SU-DHL-6 (cell line): ENCODE measurements around the gene CFAP20DC.
"Not testable (repeated sequence)": the region's sequence is repeated elsewhere in the genome, so short reads cannot be mapped to it uniquely, and the experiment has no call there.

Source experiments
- H2AFZ ChIP-seq: fragments of 200-600 bp; sonication (generic); 2 replicates; pipeline ENCODE4 v1.6.1; 2014; ENCODE audit warnings: low read depth, mild to moderate bottlenecking, moderate library complexity, mixed read lengths, antibody characterized with exemption, low read length; ENCODE audit not compliant: severe bottlenecking
- H3F3A ChIP-seq: fragments of 200-600 bp; shearing (Covaris generic); 2 replicates; pipeline ENCODE4 v1.6.0; 2016; ENCODE audit warnings: antibody characterized with exemption, mild to moderate bottlenecking; ENCODE audit not compliant: insufficient read depth
- H3K27ac ChIP-seq: fragments of 200-600 bp; sonication (generic); 2 replicates; pipeline ENCODE4 v1.5.1; 2016; ENCODE audit warnings: low read depth, mild to moderate bottlenecking, low read length, moderate library complexity, mixed read lengths
- H3K27me3 ChIP-seq: fragments of 200-600 bp; sonication (generic), shearing (Covaris generic); 2 replicates; pipeline ENCODE4 v1.6.0; 2014; ENCODE audit warnings: mild to moderate bottlenecking, low read length
- H3K36me3 ChIP-seq: fragments of 200-600 bp; sonication (generic); 2 replicates; pipeline ENCODE4 v1.6.1; 2014; ENCODE audit warnings: mild to moderate bottlenecking, low read length, mixed read lengths
- H3K4me2 ChIP-seq: fragments of 300-600, 200-600 bp; shearing (Covaris generic), sonication (generic); 2 replicates; pipeline ENCODE4 v1.6.0; 2014; ENCODE audit warnings: low read length, low read depth, mild to moderate bottlenecking; ENCODE audit not compliant: poor library complexity, severe bottlenecking
- H3K4me3 ChIP-seq: fragments of 200-600 bp; sonication (generic); 2 replicates; pipeline ENCODE4 v1.5.1; 2014; ENCODE audit warnings: antibody characterized with exemption, low read length, mild to moderate bottlenecking, mixed read lengths; ENCODE audit not compliant: insufficient read depth, poor library complexity, severe bottlenecking
- H3K79me2 ChIP-seq: fragments of 200-600 bp; sonication (generic); 2 replicates; pipeline ENCODE4 v1.6.1; 2014; ENCODE audit warnings: mild to moderate bottlenecking, low read length, moderate library complexity; ENCODE audit not compliant: insufficient read depth
- H3K9ac ChIP-seq: fragments of 200-600 bp; sonication (generic); 2 replicates; pipeline ENCODE4 v1.7.0; 2014; ENCODE audit warnings: mild to moderate bottlenecking, low read length
- H3K9me2 ChIP-seq: fragments of 200-600 bp; sonication (generic); replicated peaks from 2 replicates; pipeline ENCODE4 v1.6.1; 2014; ENCODE audit warnings: low read length; ENCODE audit not compliant: insufficient read depth
- H3K9me3 ChIP-seq: fragments of 200-600 bp; sonication (generic); 2 replicates; pipeline ENCODE4 v1.6.1; 2014; ENCODE audit warnings: low read length, mixed read lengths; ENCODE audit not compliant: insufficient read depth
- H4K20me1 ChIP-seq: fragments of 200-600 bp; sonication (generic); 2 replicates; pipeline ENCODE4 v1.6.1; 2014; ENCODE audit warnings: low read depth, mild to moderate bottlenecking, antibody characterized with exemption, low read length, moderate library complexity, mixed read lengths
- CTCF ChIP-seq: fragments of 200-600 bp; sonication (generic); IDR thresholded peaks from one replicate; pipeline ENCODE4 v1.5.1; 2017; ENCODE audit warnings: antibody characterized with exemption, mild to moderate bottlenecking, low read length, moderate library complexity; ENCODE audit not compliant: insufficient read depth, poor library complexity, severe bottlenecking
- EZH2phosphoT487 ChIP-seq: fragments of 200-600 bp; sonication (generic), shearing (Covaris generic); conservative IDR thresholded peaks from 2 replicates; pipeline ENCODE4 v1.6.1; 2018; ENCODE audit warnings: mild to moderate bottlenecking, antibody characterized with exemption, low read length, moderate library complexity, mixed read lengths

CFAP20DC gene

GRCh38 chr3:58824777-58825176, 225.0 kb downstream of the CFAP20DC start:
- no peaks in the 10 kb centered on the region for H3K36me3 ChIP-seq
- H3K27ac ChIP-seq: no peak overlapping the region
- no peaks in the 10 kb centered on the region for H3K9me2 ChIP-seq
- no peaks in the 10 kb centered on the region for H3K27me3 ChIP-seq
- no peaks in the 10 kb centered on the region for H3K9me3 ChIP-seq
- no peak overlapping the region for H3K4me3 ChIP-seq
- H3K9ac ChIP-seq: no peak overlapping the region
- no peaks in the 10 kb centered on the region for H3F3A ChIP-seq
- TF ChIP-seq CTCF: no peak
- no peaks in the 10 kb centered on the region for H3K79me2 ChIP-seq
- no peak overlapping the region for H2AFZ ChIP-seq
- no peaks in the 10 kb centered on the region for H4K20me1 ChIP-seq
- no peak overlapping the region for H3K4me2 ChIP-seq

GRCh38 chr3:58824285-58824684, 225.5 kb downstream of the CFAP20DC start:
- Histone ChIP-seq H3K9ac (no peak overlapping the region), H3K4me2 (no peak overlapping the region), H3K27ac (no peak overlapping the region), H3K9me2 (no peaks in the 10 kb centered on the region), H3F3A (no peaks in the 10 kb centered on the region), H3K36me3 (no peaks in the 10 kb centered on the region), H3K27me3 (no peaks in the 10 kb centered on the region), H3K4me3 (no peak overlapping the region), H3K79me2 (no peaks in the 10 kb centered on the region), H3K9me3 (no peaks in the 10 kb centered on the region), H2AFZ (no peak overlapping the region), H4K20me1 (no peaks in the 10 kb centered on the region)
- TF ChIP-seq EZH2phosphoT487: no peak
- peak; percentile 34 for TF ChIP-seq CTCF

GRCh38 chr3:58806551-58807244, 243.1 kb downstream of the CFAP20DC start:
- H4K20me1 ChIP-seq, H3K27me3 ChIP-seq, H3F3A ChIP-seq, H3K36me3 ChIP-seq, H3K9ac ChIP-seq, H3K9me2 ChIP-seq, H3K4me3 ChIP-seq, H3K4me2 ChIP-seq, H2AFZ ChIP-seq, H3K79me2 ChIP-seq, H3K27ac ChIP-seq, H3K9me3 ChIP-seq: not testable (repeated sequence)

GRCh38 chr3:58804914-58805313, 244.9 kb downstream of the CFAP20DC start:
- Histone ChIP-seq H3K9ac (no peak overlapping the region), H3K27me3 (no peaks in the 10 kb centered on the region), H3K9me3 (no peaks in the 10 kb centered on the region), H3K9me2 (no peaks in the 10 kb centered on the region), H3K36me3 (no peaks in the 10 kb centered on the region), H4K20me1 (no peaks in the 10 kb centered on the region), H3K4me3 (no peak overlapping the region), H3K79me2 (no peaks in the 10 kb centered on the region), H3K27ac (no peak overlapping the region), H3K4me2 (no peak overlapping the region), H3F3A (no peaks in the 10 kb centered on the region), H2AFZ (no peak overlapping the region)
- TF ChIP-seq EZH2phosphoT487 (no peak), CTCF (no peak)
